ENCODE data around the gene BLCAP. TPM values are rescaled to one million over a fixed set of nuclear protein-coding genes. Genes with fewer than 3 reads are reported as not detected.
"Not testable (repeated sequence)": the region's sequence is repeated elsewhere in the genome, so short reads cannot be mapped to it uniquely, and the experiment has no call there.

The BLCAP gene, protein sequence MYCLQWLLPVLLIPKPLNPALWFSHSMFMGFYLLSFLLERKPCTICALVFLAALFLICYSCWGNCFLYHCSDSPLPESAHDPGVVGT
- total RNA-seq, result 10 to 100 TPM; 81.7 to 87.5 TPM
- polyA plus RNA-seq, result 10 to 100 TPM; 63.7 to 97.4 TPM

DNA sequence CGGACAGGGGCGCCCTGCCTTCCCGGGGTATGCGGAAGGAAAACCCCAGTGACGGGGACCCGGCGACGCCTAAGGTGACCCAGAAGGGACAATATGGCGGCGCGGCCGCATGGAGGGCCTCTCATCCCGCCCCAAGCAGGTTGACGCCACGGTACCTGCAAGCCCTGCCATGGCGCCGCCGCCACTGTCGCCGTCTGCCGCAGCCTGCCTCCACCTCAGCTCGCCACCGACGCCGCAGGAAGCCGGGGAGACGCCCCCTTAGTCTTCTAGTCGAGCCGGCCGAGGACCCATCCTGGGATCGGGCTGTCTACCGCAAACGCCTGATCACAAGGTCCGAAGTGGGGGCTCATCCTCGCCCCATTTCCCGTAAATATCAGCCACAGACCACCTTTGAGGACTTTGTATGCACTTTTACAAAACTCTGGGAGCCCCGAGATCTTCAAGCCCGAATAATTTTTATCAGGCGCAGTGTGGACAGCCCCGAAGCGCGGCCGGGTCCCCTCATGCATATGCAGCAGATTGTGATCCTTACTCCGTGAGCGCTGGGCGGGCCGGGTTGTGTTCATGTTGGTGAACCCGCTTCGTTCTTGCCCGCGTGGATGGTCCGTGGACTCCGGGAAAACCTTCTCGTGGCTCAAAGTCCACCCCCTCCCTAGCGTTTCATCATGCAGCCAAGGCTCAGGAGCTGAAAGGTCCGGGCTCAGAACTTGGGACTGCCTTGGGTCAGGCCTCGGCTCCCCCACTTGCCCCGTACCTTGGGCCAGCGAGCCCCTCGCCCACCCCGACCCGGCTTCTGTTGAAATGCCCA is at the start of gene BLCAP:
Gene BLCAP, minus strand, starts transcription at position 239 of the 808 bp plus-strand sequence. CDS start 8,702 bp downstream, outside the sequence.
- peak within 1 kb of the TSS; percentile 99 for H3K27ac ChIP-seq (ENCODE audit: low read depth, low read length)
- ChIA-PET POLR2A (ENCODE audit: partially characterized antibody) (interaction anchor here (0.7 to 3.0 kb wide), 8 partner anchors 15 to 512 kb away, joined by 3 to 12 read pairs (median 4); partner anchors contain the start of genes MANBAL, MROH8, RPN2 and RPRD1B), CTCF (ENCODE audit: partially characterized antibody) (interaction anchor here (1.3 to 10.1 kb wide), 4 partner anchors 10 to 334 kb away, joined by 3 to 180 read pairs (median 58); no protein-coding TSS in a partner anchor)
- H3K4me3 ChIP-seq (ENCODE audit: low read length in 2 of 2), result peak within 1 kb of the TSS; percentile 90 to 100
- H3K4me1 ChIP-seq (ENCODE audit: insufficient read depth, low read length), result peaks cover 37% of the 10 kb centered on the region
- H3K4me3 Mint-ChIP-seq, result peak within 1 kb of the TSS; percentile 86 to 96 (median 90)
- peaks cover 32 to 60% (median 47%) of the 10 kb centered on the region in 4 donors for H3K4me1 Mint-ChIP-seq
- peaks cover 0 to 2% (median 0%) of the 10 kb centered on the region in 8 donors for H3K9me3 Mint-ChIP-seq
- no peaks in the 10 kb centered on the region for H3K27me3 ChIP-seq (ENCODE audit: insufficient read depth, low read length)
- H3K36me3 Mint-ChIP-seq, result peaks cover 0 to 12% of the 10 kb centered on the region in 2 donors
- no peaks in the 10 kb centered on the region for H3K9me3 ChIP-seq (ENCODE audit: control insufficient read depth in 1 of 2, low read length in 2 of 2)
- H3K27me3 Mint-ChIP-seq, result no peaks in the 10 kb centered on the region
- peak; percentile 96 to 97 (median 96) for DNase-seq
- H3K36me3 ChIP-seq (ENCODE audit: insufficient read depth, low read length), result no peaks in the 10 kb centered on the region
- intact Hi-C loops (cut with micrococcal nuclease), result loop anchor here (1.0 to 5.0 kb wide), 5 partner anchors 164 to 431 kb away; partner anchors contain the start of genes CTNNBL1, MANBAL and RBL1
- peak within 1 kb of the TSS; percentile 98 to 100 (median 99) for H3K27ac Mint-ChIP-seq

DNA sequence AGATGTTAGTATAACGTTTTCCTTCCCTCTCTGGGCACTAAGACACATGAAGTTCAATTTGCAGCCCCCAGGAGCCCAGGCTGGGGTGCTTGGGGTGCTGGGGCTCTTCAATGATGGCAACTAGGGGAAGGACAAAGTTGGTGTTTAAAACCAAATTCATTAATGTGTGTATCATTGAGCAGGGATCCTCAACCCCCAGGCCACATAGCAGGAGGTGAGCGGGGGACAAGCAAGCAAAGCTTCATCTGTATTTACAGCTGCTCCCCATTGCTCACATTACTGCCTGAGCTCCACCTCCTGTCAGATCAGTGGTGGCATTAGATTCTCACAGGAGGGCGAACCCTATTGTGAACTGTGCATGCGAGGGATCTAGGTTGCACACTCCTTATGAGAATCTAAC is 49.8 kb upstream of the BLCAP start:
- H3K36me3 ChIP-seq (ENCODE audit: insufficient read depth, low read length); H3K4me3 Mint-ChIP-seq; DNase-seq; H3K4me3 ChIP-seq (ENCODE audit: low read length in 2 of 2); POLR2A ChIA-PET (ENCODE audit: partially characterized antibody); CTCF ChIA-PET (ENCODE audit: partially characterized antibody); H3K4me1 ChIP-seq (ENCODE audit: insufficient read depth, low read length); H3K9me3 ChIP-seq (ENCODE audit: control insufficient read depth in 1 of 2, low read length in 2 of 2); H3K27ac ChIP-seq (ENCODE audit: low read depth, low read length); H3K27me3 ChIP-seq (ENCODE audit: insufficient read depth, low read length); H3K27ac Mint-ChIP-seq; H3K4me1 Mint-ChIP-seq; intact Hi-C loops (cut with micrococcal nuclease); H3K36me3 Mint-ChIP-seq; H3K9me3 Mint-ChIP-seq: not testable (repeated sequence)
- H3K27me3 Mint-ChIP-seq, result peaks cover 22 to 27% of the 10 kb centered on the region in 2 donors

DNA sequence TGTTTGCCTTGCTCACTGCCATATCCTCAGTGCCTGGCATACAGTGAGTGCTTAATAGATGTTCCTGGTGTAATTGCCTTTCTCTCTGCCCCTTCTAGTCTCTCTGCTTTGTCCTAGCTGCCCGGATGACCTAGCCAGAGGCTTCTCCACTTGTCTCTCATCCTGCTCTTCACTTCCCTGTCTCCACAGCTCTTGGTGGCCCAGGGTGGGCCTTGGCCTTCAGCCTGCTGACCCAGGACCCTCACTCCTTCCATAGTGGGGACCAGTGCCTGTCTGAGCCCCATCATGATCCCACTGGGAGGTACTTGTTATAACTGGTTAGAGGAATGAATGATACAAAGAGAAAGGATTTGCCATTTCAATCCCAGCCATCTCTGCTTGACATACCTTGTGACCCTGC is 49.2 kb upstream of the BLCAP start:
- H3K36me3 ChIP-seq (ENCODE audit: insufficient read depth, low read length), result no peaks in the 10 kb centered on the region
- H3K27me3 ChIP-seq (ENCODE audit: insufficient read depth, low read length), result no peaks in the 10 kb centered on the region
- ChIA-PET CTCF (ENCODE audit: partially characterized antibody) (no interaction called here), POLR2A (ENCODE audit: partially characterized antibody) (no interaction called here)
- intact Hi-C loops (cut with micrococcal nuclease), result no loop called here
- no peaks in the 10 kb centered on the region for H3K4me1 ChIP-seq (ENCODE audit: insufficient read depth, low read length)
- H3K4me3 ChIP-seq (ENCODE audit: low read length in 2 of 2), result no peak overlapping the region
- H3K9me3 ChIP-seq (ENCODE audit: control insufficient read depth in 1 of 2, low read length in 2 of 2), result no peaks in the 10 kb centered on the region
- Mint-ChIP-seq H3K9me3 (peaks cover 0 to 7% (median 0%) of the 10 kb centered on the region in 8 donors), H3K27ac (no peak overlapping the region), H3K27me3 (peaks cover 23 to 27% of the 10 kb centered on the region in 2 donors), H3K4me3 (no peak overlapping the region), H3K36me3 (no peaks in the 10 kb centered on the region), H3K4me1 (no peaks in the 10 kb centered on the region)
- DNase-seq, result no peak
- H3K27ac ChIP-seq (ENCODE audit: low read depth, low read length), result no peak overlapping the region

DNA sequence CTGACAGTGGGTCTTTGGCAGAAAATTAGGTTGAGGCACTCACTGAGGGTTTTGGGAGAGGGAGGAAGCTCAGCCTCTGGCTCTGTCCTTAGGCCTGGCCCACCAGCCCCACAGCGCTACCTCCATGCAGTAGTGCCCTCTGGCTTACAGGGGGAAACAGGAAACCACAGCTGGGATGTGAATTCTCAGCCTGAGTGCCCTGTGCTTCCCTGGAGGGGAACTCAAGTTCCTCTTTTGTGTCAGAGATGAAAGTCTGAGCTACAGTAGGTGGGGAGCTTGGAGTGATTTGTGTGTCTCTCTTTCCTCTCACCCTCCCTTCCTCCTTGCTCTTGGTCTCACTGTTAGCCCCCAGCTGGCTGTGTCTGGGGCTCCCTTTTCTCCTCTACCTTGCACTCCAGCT is 48.2 kb upstream of the BLCAP start:
- CTCF ChIA-PET (ENCODE audit: partially characterized antibody), result interaction anchor here (1.6 kb wide), 1 partner anchor 11 kb away, joined by 9 read pairs; no protein-coding TSS in a partner anchor
- no peaks in the 10 kb centered on the region for H3K4me1 ChIP-seq (ENCODE audit: insufficient read depth, low read length)
- H3K9me3 ChIP-seq (ENCODE audit: control insufficient read depth in 1 of 2, low read length in 2 of 2), result no peaks in the 10 kb centered on the region
- no peaks in the 10 kb centered on the region for H3K36me3 Mint-ChIP-seq
- no peak overlapping the region for H3K27ac ChIP-seq (ENCODE audit: low read depth, low read length)
- H3K4me3 Mint-ChIP-seq, result no peak overlapping the region
- H3K4me3 ChIP-seq (ENCODE audit: low read length in 2 of 2), result no peak overlapping the region
- POLR2A ChIA-PET (ENCODE audit: partially characterized antibody), result no interaction called here
- H3K36me3 ChIP-seq (ENCODE audit: insufficient read depth, low read length), result no peaks in the 10 kb centered on the region
- H3K27ac Mint-ChIP-seq, result no peak overlapping the region
- intact Hi-C loops (cut with micrococcal nuclease), result no loop called here
- H3K9me3 Mint-ChIP-seq, result peaks cover 0 to 5% (median 0%) of the 10 kb centered on the region in 8 donors
- H3K4me1 Mint-ChIP-seq, result no peaks in the 10 kb centered on the region
- H3K27me3 ChIP-seq (ENCODE audit: insufficient read depth, low read length), result no peaks in the 10 kb centered on the region
- peaks cover 18 to 33% of the 10 kb centered on the region in 2 donors for H3K27me3 Mint-ChIP-seq
- no peak for DNase-seq

DNA sequence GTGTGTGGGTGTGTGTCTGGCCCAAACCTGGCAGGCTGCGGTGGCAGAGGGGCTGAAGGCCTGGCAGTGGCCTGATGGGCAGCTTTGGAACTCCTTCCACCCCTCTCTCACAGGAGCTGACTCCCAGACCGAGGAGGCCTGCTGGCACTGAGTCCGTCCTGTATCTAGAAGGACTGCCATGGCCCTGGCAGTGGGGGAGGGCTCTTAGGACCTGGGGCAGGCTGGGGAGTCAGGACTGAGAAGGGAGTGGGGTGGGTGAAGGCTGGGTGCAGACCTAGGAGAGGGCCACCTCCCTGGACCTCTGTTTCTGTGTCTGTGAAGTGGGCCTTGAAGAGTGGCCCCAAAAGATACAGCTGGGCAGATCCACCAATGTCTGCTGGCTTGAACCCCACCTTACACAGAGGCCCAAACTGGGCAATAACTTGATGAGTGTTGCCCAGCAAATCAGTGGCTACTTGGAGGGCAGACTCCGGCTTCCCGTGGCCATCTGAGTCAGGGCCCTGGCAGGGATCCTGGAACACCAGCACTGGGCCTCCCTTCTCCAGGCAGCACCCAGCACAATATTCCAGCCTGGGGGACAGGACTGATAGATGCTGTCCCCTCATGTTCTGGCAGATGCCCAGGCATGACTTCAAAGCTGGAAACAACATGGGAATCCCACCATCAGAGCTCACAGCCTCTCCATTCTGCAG is 46.7 kb upstream of the BLCAP start:
- POLR2A ChIA-PET (ENCODE audit: partially characterized antibody), result no interaction called here
- Mint-ChIP-seq H3K27ac (no peak overlapping the region), H3K9me3 (peaks cover 0 to 5% (median 0%) of the 10 kb centered on the region in 8 donors), H3K27me3 (peaks cover 12 to 32% of the 10 kb centered on the region in 2 donors), H3K4me1 (no peaks in the 10 kb centered on the region), H3K36me3 (no peaks in the 10 kb centered on the region), H3K4me3 (no peak overlapping the region)
- Histone ChIP-seq H3K27me3 (ENCODE audit: insufficient read depth, low read length) (no peaks in the 10 kb centered on the region), H3K4me1 (ENCODE audit: insufficient read depth, low read length) (no peaks in the 10 kb centered on the region), H3K9me3 (ENCODE audit: control insufficient read depth in 1 of 2, low read length in 2 of 2) (no peaks in the 10 kb centered on the region), H3K4me3 (ENCODE audit: low read length in 2 of 2) (no peak overlapping the region), H3K36me3 (ENCODE audit: insufficient read depth, low read length) (no peaks in the 10 kb centered on the region), H3K27ac (ENCODE audit: low read depth, low read length) (no peak overlapping the region)
- intact Hi-C loops (cut with micrococcal nuclease), result no loop called here
- DNase-seq, result no peak
- CTCF ChIA-PET (ENCODE audit: partially characterized antibody), result no interaction called here

DNA sequence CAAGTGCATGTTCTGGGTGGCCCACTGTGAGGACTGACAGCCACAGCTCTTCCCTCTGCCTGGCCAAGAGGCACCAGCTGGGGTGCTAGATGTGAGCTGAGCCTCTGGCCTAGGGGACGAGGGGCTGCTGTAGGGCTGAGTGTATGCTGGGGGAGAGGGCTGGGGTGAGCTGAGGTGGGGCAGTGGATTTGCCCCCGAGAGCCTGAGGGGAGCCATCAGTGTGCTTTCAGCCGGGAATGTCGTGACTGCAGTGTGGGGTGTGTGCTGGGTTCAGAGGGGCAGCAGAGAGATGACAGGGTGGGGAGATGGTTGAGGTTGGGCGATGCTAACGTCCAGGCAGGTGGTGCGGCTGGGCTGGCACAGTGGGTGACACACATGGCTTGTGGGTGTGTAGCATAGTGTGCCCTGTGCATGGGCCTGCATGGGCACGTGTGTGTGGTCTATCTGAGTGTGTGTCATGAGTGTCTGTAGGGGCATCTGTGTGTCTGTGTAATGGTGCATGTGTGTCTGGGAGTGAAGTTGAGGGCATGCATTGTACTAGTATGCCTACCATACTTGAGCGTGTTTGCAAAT is 46.0 kb upstream of the BLCAP start:
- no peaks in the 10 kb centered on the region for H3K4me1 ChIP-seq (ENCODE audit: insufficient read depth, low read length)
- H3K9me3 ChIP-seq (ENCODE audit: control insufficient read depth in 1 of 2, low read length in 2 of 2), result no peaks in the 10 kb centered on the region
- no peak overlapping the region for H3K27ac ChIP-seq (ENCODE audit: low read depth, low read length)
- intact Hi-C loops (cut with micrococcal nuclease), result no loop called here
- no peak overlapping the region for H3K4me3 ChIP-seq (ENCODE audit: low read length in 2 of 2)
- POLR2A ChIA-PET (ENCODE audit: partially characterized antibody), result no interaction called here
- H3K4me1 Mint-ChIP-seq, result no peaks in the 10 kb centered on the region
- CTCF ChIA-PET (ENCODE audit: partially characterized antibody), result no interaction called here
- no peaks in the 10 kb centered on the region for H3K36me3 ChIP-seq (ENCODE audit: insufficient read depth, low read length)
- no peaks in the 10 kb centered on the region for H3K27me3 ChIP-seq (ENCODE audit: insufficient read depth, low read length)
- no peaks in the 10 kb centered on the region for H3K36me3 Mint-ChIP-seq
- no peak overlapping the region for H3K4me3 Mint-ChIP-seq
- H3K9me3 Mint-ChIP-seq, result peaks cover 0 to 5% (median 0%) of the 10 kb centered on the region in 8 donors
- no peak for DNase-seq
- peak overlapping the region in 1 of 7 donors; percentile 2 for H3K27ac Mint-ChIP-seq
- H3K27me3 Mint-ChIP-seq, result peaks cover 15 to 37% of the 10 kb centered on the region in 2 donors

DNA sequence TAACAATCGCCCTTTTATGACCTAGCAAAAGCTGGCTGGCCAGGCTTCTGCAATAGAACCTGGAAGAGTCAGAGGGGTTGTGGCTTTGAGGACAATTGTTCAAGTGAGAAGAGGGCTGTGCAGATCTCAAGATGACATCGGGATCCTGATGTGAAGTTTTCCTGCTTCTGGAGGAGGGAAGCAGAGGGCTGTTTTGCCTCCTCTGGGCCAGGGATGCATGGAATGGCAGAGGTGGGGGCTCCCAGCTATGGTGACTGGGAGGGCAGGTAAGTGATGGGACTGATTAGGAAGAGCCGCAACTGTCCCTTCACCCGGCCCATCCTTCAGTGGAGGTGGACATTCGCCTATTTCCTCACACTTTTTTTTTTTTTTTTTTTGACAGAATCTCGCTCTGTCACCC is 43.4 kb upstream of the BLCAP start:
- Histone ChIP-seq H3K36me3 (ENCODE audit: insufficient read depth, low read length) (no peaks in the 10 kb centered on the region), H3K27ac (ENCODE audit: low read depth, low read length) (no peak overlapping the region), H3K4me3 (ENCODE audit: low read length in 2 of 2) (no peak overlapping the region), H3K4me1 (ENCODE audit: insufficient read depth, low read length) (no peaks in the 10 kb centered on the region), H3K27me3 (ENCODE audit: insufficient read depth, low read length) (no peaks in the 10 kb centered on the region), H3K9me3 (ENCODE audit: control insufficient read depth in 1 of 2, low read length in 2 of 2) (no peaks in the 10 kb centered on the region)
- intact Hi-C loops (cut with micrococcal nuclease), result no loop called here
- Mint-ChIP-seq H3K4me3 (no peak overlapping the region), H3K36me3 (no peaks in the 10 kb centered on the region), H3K27ac (no peak overlapping the region), H3K4me1 (no peaks in the 10 kb centered on the region), H3K27me3 (peaks cover 14 to 32% of the 10 kb centered on the region in 2 donors), H3K9me3 (peaks cover 0 to 5% (median 0%) of the 10 kb centered on the region in 8 donors)
- POLR2A ChIA-PET (ENCODE audit: partially characterized antibody), result no interaction called here
- CTCF ChIA-PET (ENCODE audit: partially characterized antibody), result no interaction called here
- no peak for DNase-seq
